Esophagus muscularis mucosa (tissue), 3 donors: ENCODE data around the gene CORO2B.

Experiments
- CTCF ChIP-seq, 3 experiments: fragments of 200-600 bp in 2 of 3; fragments of 450-650 bp in 1 of 3; sonication (generic) in 2 of 3; IDR thresholded peaks; one replicate each; pipeline ENCODE4 v1.5.1; 2017 to 2019; ENCODE audit warnings: antibody characterized with exemption in 3 of 3, mild to moderate bottlenecking in 2 of 3, moderate library complexity in 1 of 3
- POLR2A ChIP-seq: fragments of 450-650 bp; IDR thresholded peaks from one replicate; pipeline ENCODE4 v1.6.1; 2017; ENCODE audit warnings: antibody characterized with exemption, moderate library complexity, mild to moderate bottlenecking, low read depth

- TF ChIP-seq POLR2A, result no peak
- TF ChIP-seq CTCF (IDR thresholded peaks at IDR 0.05), result no peak
These were observed 67.9 kb downstream of the CORO2B start for GRCh38 chr15:68646696-68647095.
